ENCODE data around the gene BANP.

GRCh38 chr16:87959391-87959990 is 8.3 kb downstream of the BANP start:
- TF ChIP-seq EP300 (IDR thresholded peaks at IDR 0.05) (no peak), POLR2A (IDR thresholded peaks at IDR 0.05; ENCODE audit: low read depth) (no peak)

Data from esophagus muscularis mucosa (tissue), 2 donors.